HFFc6 (cell line): ENCODE measurements around the gene ADGRL1. TPM values are rescaled to one million over a fixed set of nuclear protein-coding genes. Genes with fewer than 3 reads are reported as not detected.

Source experiments
- DNase-seq: peaks from one replicate; pipeline ENCODE4 v3.0.0-alpha.2; 2018
- H3K27ac Mint-ChIP-seq: 2 replicates; pipeline ENCODE4 v1.8.0; 2020; ENCODE audit warnings: mild to moderate bottlenecking, mixed read lengths
- H3K27me3 Mint-ChIP-seq: 2 replicates; pipeline ENCODE4 v1.8.0; 2021; ENCODE audit warnings: mild to moderate bottlenecking, moderate library complexity, mixed read lengths; ENCODE audit not compliant: insufficient read depth
- H3K36me3 Mint-ChIP-seq: 2 replicates; pipeline ENCODE4 v1.8.0; 2021; ENCODE audit warnings: low read depth, mixed read lengths
- H3K4me1 Mint-ChIP-seq: 2 replicates; pipeline ENCODE4 v1.8.0; 2020; ENCODE audit warnings: low read depth, mixed read lengths
- H3K4me3 Mint-ChIP-seq: 2 replicates; pipeline ENCODE4 v1.8.0; 2020; ENCODE audit warnings: mild to moderate bottlenecking, moderate library complexity, mixed read lengths
- H3K9me3 Mint-ChIP-seq: 2 replicates; pipeline ENCODE4 v1.8.0; 2020; ENCODE audit warnings: mild to moderate bottlenecking, mixed read lengths
- total RNA-seq, 6 experiments: library from RNA; stranded (reverse); fragmentation: NEBNext Ultra II Directional; extraction: Animal tissue kit (Norgen Biotek cat#: 25700); gene quantifications; 2 replicates in 1 of 6; 3 replicates in 5 of 6; pipeline ENCODE4 v1.2.3, GENCODE V29; 2021
- TF ChIP-seq, protein P1 (sequence below): fragments of 200-600 bp; sonication (generic); IDR thresholded peaks from 2 replicates; pipeline ENCODE4 v1.5.0; 2021; ENCODE audit warnings: antibody characterized with exemption, mild to moderate bottlenecking

ADGRL1 gene
- total RNA-seq, 6 experiments from 2014 or later = 1.6 to 2.9 (median 2.2) TPM

DNA sequence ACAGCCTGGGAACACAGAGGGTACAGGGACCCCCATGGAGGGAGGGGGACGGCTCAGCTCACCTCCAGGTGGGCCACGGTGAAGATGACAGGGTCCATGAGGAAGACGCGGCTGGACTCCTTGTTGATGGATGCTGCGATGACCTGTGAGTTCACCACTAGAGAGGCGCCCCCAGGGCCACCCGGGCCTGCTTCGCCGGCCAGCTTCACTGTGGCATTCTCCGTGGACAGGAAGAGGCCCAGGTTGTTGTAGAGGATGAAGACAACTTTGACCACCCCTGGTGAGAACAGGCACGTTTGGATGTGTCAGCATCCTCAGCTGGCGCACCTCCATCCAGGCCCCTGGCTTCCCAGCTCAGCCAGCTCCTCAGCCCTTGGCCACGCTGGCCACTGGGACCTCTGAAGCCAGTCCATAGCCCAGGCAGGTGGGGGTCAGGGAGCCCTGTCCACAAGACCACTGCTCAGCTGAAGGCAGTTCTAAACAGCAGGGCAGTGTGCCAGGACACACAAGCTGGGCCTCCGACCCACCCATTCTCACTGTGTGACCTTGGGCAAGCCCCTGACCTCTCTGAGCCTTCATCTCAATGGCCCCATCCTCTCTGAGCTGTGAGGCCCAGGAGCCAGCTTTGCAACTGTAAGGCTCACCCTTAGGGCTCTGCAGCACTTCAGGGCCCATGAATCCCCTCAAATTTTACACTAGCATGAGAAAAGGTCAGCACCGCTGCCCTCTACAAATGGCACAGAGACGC is 47.5 kb downstream of the ADGRL1 start:
- H3K36me3 Mint-ChIP-seq = no peaks in the 10 kb centered on the region; the same call in 1 of the 2 replicates

DNA sequence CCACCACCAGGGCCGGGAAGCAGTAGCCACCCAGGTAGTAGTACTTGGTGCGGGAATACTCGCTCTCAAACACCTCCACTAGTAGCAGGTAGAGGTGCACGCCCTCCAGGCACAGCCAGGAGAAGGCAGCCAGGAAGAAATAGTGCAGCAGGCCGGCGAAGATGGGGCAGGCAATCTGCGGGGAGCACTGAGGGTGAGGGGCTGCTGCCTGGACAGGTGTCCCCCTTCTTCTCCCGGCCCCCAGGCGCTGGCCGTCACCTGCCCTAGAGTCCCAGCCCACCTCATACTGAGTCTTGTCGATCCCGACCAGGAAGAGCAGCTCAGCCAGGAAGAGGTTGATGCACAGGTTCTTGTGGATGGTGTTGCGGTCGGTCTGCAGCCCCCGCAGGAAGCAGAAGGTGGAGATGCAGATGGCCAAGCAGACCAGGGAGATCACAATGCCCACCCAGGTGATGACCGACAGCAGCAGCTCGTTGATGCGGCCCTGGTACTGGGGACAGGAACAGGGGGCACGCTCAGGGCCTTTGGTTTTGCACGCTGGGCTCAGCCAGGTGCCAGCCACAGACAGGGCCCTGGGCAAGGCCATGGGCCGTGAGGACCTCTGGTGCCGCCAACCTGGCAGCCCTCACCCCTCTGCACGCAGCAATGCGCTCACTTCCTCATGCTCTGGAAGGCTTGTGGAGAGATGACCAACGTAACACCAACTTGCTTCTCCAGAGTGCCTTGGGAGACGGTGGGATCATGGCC is 48.8 kb downstream of the ADGRL1 start:
- Mint-ChIP-seq H3K9me3 (no peaks in the 10 kb centered on the region), H3K36me3 (no peaks in the 10 kb centered on the region; the same call in 1 of the 2 replicates), H3K4me3 (no peak overlapping the region), H3K27me3 (peaks cover 2% of the 10 kb centered on the region), H3K4me1 (no peaks in the 10 kb centered on the region), H3K27ac (no peak overlapping the region)
- DNase-seq = no peak
- TF ChIP-seq, protein P1, sequence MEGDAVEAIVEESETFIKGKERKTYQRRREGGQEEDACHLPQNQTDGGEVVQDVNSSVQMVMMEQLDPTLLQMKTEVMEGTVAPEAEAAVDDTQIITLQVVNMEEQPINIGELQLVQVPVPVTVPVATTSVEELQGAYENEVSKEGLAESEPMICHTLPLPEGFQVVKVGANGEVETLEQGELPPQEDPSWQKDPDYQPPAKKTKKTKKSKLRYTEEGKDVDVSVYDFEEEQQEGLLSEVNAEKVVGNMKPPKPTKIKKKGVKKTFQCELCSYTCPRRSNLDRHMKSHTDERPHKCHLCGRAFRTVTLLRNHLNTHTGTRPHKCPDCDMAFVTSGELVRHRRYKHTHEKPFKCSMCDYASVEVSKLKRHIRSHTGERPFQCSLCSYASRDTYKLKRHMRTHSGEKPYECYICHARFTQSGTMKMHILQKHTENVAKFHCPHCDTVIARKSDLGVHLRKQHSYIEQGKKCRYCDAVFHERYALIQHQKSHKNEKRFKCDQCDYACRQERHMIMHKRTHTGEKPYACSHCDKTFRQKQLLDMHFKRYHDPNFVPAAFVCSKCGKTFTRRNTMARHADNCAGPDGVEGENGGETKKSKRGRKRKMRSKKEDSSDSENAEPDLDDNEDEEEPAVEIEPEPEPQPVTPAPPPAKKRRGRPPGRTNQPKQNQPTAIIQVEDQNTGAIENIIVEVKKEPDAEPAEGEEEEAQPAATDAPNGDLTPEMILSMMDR = no peak

More for the DNA sequence above, 47.5 kb downstream of the ADGRL1 start:
- Mint-ChIP-seq H3K27ac (no peak overlapping the region), H3K4me1 (no peaks in the 10 kb centered on the region), H3K4me3 (no peak overlapping the region), H3K9me3 (no peaks in the 10 kb centered on the region), H3K27me3 (peaks cover 2% of the 10 kb centered on the region)
- TF ChIP-seq, protein P1 = no peak
- DNase-seq = no peak

DNA sequence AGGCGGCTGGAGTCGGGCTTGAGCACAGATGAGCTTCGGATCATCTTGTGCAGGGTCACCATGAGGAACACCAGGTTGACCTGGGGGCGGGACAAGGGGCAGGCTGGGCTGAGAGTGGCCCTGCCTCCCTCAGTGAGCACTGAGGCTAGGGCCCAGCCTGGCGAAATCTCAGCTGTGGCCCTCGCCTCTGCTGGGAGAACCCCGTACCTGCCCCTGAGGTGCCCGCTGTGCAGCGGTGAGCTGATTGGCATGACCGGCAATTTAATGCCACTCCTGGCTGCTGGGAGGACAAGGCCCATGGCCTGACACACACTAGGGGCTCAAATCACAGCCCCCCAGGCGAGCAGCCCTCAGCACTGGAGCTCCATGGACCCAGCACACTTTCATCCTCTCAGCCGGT is 49.8 kb downstream of the ADGRL1 start:
- Mint-ChIP-seq H3K4me3 (no peak overlapping the region), H3K27ac (no peak overlapping the region), H3K36me3 (no peaks in the 10 kb centered on the region; the same call in 1 of the 2 replicates), H3K9me3 (no peaks in the 10 kb centered on the region), H3K27me3 (peaks cover 2% of the 10 kb centered on the region), H3K4me1 (no peaks in the 10 kb centered on the region)
- no peak for DNase-seq
- TF ChIP-seq, protein P1 = no peak

DNA sequence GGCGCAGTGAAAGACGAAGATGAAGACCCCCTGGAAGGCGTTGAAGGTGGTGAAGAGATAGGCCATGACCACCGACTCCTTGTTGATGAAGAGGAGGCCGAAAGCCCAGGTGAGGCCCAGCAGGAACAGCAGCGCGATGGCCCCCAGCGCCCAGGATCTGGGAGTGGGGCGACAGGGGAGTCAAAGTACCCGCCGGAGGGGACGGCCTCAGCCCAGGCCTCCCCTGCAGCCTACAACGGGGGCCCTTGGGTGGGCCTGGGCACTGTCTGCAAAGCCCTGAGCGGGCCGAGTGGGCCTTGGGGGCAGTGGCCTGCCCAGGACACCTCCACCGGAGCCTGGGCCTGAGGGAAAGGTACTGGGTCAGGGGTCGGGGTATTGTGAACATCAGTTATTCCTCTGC is 50.6 kb downstream of the ADGRL1 start:
- TF ChIP-seq, protein P1 = no peak
- Mint-ChIP-seq H3K27ac (no peak overlapping the region), H3K27me3 (peaks cover 2% of the 10 kb centered on the region), H3K4me3 (no peak overlapping the region), H3K4me1 (no peaks in the 10 kb centered on the region), H3K9me3 (no peaks in the 10 kb centered on the region), H3K36me3 (no peaks in the 10 kb centered on the region; the same call in 1 of the 2 replicates)
- DNase-seq = no peak

DNA sequence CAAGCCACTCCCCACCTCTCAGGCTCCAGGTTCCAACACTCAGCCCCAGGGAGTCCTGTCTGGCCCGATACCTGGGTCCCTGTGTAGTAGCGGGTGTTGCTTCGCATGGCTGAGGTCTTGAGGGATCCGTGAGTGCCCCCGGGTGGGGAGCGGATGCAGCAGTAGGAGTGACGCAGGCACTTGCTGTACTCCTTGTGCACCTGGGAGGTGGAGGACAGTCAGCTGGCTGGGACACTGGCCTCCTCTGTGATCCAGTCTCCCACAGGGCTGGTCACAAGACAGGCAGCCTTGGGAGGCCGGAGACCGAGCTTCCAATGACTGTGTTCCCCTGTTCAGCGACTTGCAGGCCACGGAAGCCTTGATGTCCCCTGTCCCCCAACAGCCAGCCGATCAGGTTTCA is 53.3 kb downstream of the ADGRL1 start:
- no peak for DNase-seq
- H3K4me1 Mint-ChIP-seq = peaks cover 17% of the 10 kb centered on the region
- H3K9me3 Mint-ChIP-seq = no peaks in the 10 kb centered on the region
- H3K36me3 Mint-ChIP-seq = no peaks in the 10 kb centered on the region; the same call in 1 of the 2 replicates
- no peak overlapping the region for H3K4me3 Mint-ChIP-seq
- H3K27me3 Mint-ChIP-seq = peaks cover 3% of the 10 kb centered on the region
- H3K27ac Mint-ChIP-seq = no peak overlapping the region
- TF ChIP-seq, protein P1 = no peak
